Activated naive CD8-positive, alpha-beta T cell treated with anti-CD3 and anti-CD28 coated beads, Interleukin-2, amount 10 ng/mL, durations not matched to agents 7 days and 5 days (primary cell): ENCODE measurements around the gene AP3M1. TPM values are rescaled to one million over a fixed set of nuclear protein-coding genes. Genes with fewer than 3 reads are reported as not detected.

Experiments used
- ATAC-seq: fragments of 150-1000 bp; cut with Tn5 transposase; one replicate; pipeline ENCODE4 v1.10.0; 2021; ENCODE audit warnings: low read depth, moderate library complexity
- POLR2A ChIA-PET: fragments of 350-600 bp; sonication (Branson Sonifier 250); formaldehyde crosslinking; loops from one replicate; lab custom pipeline; 2021; ENCODE audit warnings: antibody characterized with exemption; lab: Charles Lee
- DNase-seq: peaks from one replicate; pipeline ENCODE4 v3.0.0; 2021
- H3K27ac Mint-ChIP-seq: one replicate; pipeline ENCODE4 v1.8.0; 2022; ENCODE audit warnings: mild to moderate bottlenecking, mixed read lengths
- H3K27me3 Mint-ChIP-seq: one replicate; pipeline ENCODE4 v1.8.0; 2022; ENCODE audit warnings: mild to moderate bottlenecking, moderate library complexity, mixed read lengths
- H3K36me3 Mint-ChIP-seq: one replicate; pipeline ENCODE4 v1.8.0; 2021; ENCODE audit warnings: mild to moderate bottlenecking, mixed read lengths
- H3K4me1 Mint-ChIP-seq: one replicate; pipeline ENCODE4 v1.8.0; 2021; ENCODE audit warnings: mixed read lengths
- H3K4me3 Mint-ChIP-seq: one replicate; pipeline ENCODE4 v1.8.0; 2022; ENCODE audit warnings: mild to moderate bottlenecking, moderate library complexity, mixed read lengths
- H3K9me3 Mint-ChIP-seq: one replicate; pipeline ENCODE4 v1.8.0; 2021; ENCODE audit warnings: mixed read lengths
- total RNA-seq, 2 experiments: library from RNA; stranded (reverse); gene quantifications; one replicate each; pipeline ENCODE4 v1.2.3, GENCODE V29; 2021

AP3M1 gene
- total RNA-seq, 2 experiments from 2014 or later = 43.5 to 45.4 TPM

- ATAC-seq = no peak
- Mint-ChIP-seq H3K9me3 (no peaks in the 10 kb centered on the region), H3K4me3 (no peak overlapping the region), H3K36me3 (peaks cover 8% of the 10 kb centered on the region), H3K27me3 (no peaks in the 10 kb centered on the region), H3K4me1 (peaks cover 5% of the 10 kb centered on the region), H3K27ac (no peak overlapping the region)
- POLR2A ChIA-PET = no interaction called here
- no peak for DNase-seq
These were observed 51.2 kb downstream of the AP3M1 start for GRCh38 chr10:74099420-74099819.

- ATAC-seq = no peak
- no peaks in the 10 kb centered on the region for H3K9me3 Mint-ChIP-seq
- POLR2A ChIA-PET = no interaction called here
- H3K27me3 Mint-ChIP-seq = no peaks in the 10 kb centered on the region
- no peak for DNase-seq
- H3K27ac Mint-ChIP-seq = no peak overlapping the region
- no peak overlapping the region for H3K4me3 Mint-ChIP-seq
- H3K36me3 Mint-ChIP-seq = peaks cover 8% of the 10 kb centered on the region
- peaks cover 5% of the 10 kb centered on the region for H3K4me1 Mint-ChIP-seq
These were observed 52.9 kb downstream of the AP3M1 start for GRCh38 chr10:74097776-74098175.

GRCh38 chr10:74096777-74097176 is 53.9 kb downstream of the AP3M1 start:
- Mint-ChIP-seq H3K9me3 (no peaks in the 10 kb centered on the region), H3K27me3 (no peaks in the 10 kb centered on the region), H3K4me3 (no peak overlapping the region), H3K27ac (no peak overlapping the region), H3K4me1 (peaks cover 5% of the 10 kb centered on the region), H3K36me3 (peaks cover 8% of the 10 kb centered on the region)
- POLR2A ChIA-PET = no interaction called here
- DNase-seq = no peak
- ATAC-seq = no peak

DNA sequence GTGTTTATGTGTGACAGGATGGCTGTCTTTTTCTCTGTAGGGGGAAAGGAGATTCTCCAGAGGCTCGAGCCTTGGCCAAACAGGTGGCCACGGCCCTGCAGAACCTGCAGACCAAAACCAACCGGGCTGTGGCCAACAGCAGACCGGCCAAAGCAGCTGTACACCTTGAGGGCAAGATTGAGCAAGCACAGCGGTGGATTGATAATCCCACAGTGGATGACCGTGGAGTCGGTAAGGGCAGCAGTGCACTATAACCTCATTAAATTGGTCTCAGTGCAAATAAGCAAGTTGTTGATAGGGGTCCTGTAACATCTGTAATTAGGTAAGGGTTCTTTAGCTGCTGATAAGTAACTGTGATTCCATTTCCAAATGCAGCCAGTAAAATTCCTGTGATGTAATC is 56.4 kb downstream of the AP3M1 start:
- ATAC-seq (no peak), DNase-seq (no peak)
- Mint-ChIP-seq H3K27me3 (no peaks in the 10 kb centered on the region), H3K4me1 (peaks cover 5% of the 10 kb centered on the region), H3K4me3 (no peak overlapping the region), H3K27ac (no peak overlapping the region), H3K36me3 (peaks cover 10% of the 10 kb centered on the region), H3K9me3 (no peaks in the 10 kb centered on the region)
- POLR2A ChIA-PET = no interaction called here

GRCh38 chr10:74093530-74094164 is 57.0 kb downstream of the AP3M1 start:
- H3K9me3 Mint-ChIP-seq = no peaks in the 10 kb centered on the region
- POLR2A ChIA-PET = no interaction called here
- H3K36me3 Mint-ChIP-seq = peaks cover 10% of the 10 kb centered on the region
- no peak overlapping the region for H3K4me3 Mint-ChIP-seq
- H3K27me3 Mint-ChIP-seq = no peaks in the 10 kb centered on the region
- no peak for ATAC-seq
- no peaks in the 10 kb centered on the region for H3K4me1 Mint-ChIP-seq
- no peak overlapping the region for H3K27ac Mint-ChIP-seq
- no peak for DNase-seq

GRCh38 chr10:74092372-74092771 is 58.3 kb downstream of the AP3M1 start:
- H3K36me3 Mint-ChIP-seq = peaks cover 6% of the 10 kb centered on the region
- no peaks in the 10 kb centered on the region for H3K9me3 Mint-ChIP-seq
- H3K4me3 Mint-ChIP-seq = no peak overlapping the region
- H3K4me1 Mint-ChIP-seq = no peaks in the 10 kb centered on the region
- POLR2A ChIA-PET = no interaction called here
- ATAC-seq = no peak
- H3K27ac Mint-ChIP-seq = no peak overlapping the region
- no peaks in the 10 kb centered on the region for H3K27me3 Mint-ChIP-seq
- no peak for DNase-seq

- no peaks in the 10 kb centered on the region for H3K9me3 Mint-ChIP-seq
- H3K36me3 Mint-ChIP-seq = peaks cover 8% of the 10 kb centered on the region
- H3K27me3 Mint-ChIP-seq = no peaks in the 10 kb centered on the region
- ATAC-seq (no peak), DNase-seq (no peak)
- H3K4me1 Mint-ChIP-seq = peaks cover 6% of the 10 kb centered on the region
- H3K4me3 Mint-ChIP-seq = no peak overlapping the region
- no peak overlapping the region for H3K27ac Mint-ChIP-seq
- POLR2A ChIA-PET = no interaction called here
These were observed 61.9 kb downstream of the AP3M1 start for GRCh38 chr10:74088722-74089121.

DNA sequence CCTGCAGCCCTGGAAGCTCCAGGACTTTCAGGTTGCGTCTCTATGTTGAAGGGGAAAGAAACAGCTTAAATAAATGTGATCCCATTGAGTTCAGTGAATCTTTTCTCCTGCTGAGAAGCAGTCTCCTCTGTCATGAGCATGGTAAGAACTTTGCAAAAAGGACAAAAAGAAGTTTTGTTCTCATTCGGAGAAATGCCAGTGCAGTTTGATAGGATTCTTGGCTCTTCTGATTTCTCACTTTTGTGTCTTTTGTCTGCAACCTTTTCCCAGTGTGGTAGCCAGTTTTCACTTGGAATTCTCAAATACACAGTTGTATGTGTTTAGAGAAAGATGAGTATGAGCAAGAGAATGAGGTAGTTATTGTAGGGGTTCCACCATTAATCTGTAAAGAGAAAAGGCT is 64.3 kb downstream of the AP3M1 start:
- POLR2A ChIA-PET = no interaction called here
- no peak overlapping the region for H3K4me3 Mint-ChIP-seq
- peaks cover 6% of the 10 kb centered on the region for H3K4me1 Mint-ChIP-seq
- peaks cover 8% of the 10 kb centered on the region for H3K36me3 Mint-ChIP-seq
- ATAC-seq (no peak), DNase-seq (no peak)
- no peaks in the 10 kb centered on the region for H3K9me3 Mint-ChIP-seq
- H3K27ac Mint-ChIP-seq = no peak overlapping the region
- H3K27me3 Mint-ChIP-seq = no peaks in the 10 kb centered on the region

DNA sequence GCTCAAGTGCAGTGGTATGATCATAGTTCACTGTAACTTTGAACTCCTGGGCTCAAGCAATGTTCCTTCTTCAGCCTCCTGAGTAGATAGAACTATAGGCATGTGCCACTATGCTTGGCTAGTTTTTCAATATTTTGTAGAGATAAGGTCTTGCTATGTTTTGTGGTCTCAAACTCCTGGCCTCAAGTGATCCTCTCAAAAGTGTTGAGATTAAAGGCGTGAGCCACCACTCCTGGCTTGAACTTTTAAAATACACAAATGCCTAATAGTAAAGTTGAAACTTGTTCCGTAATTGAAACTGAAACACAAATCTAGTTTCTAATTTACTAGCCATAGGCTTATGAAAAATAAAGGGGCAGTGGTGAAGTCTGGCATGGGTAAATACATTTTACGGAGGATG is 65.7 kb downstream of the AP3M1 start:
- Mint-ChIP-seq H3K9me3 (no peaks in the 10 kb centered on the region), H3K36me3 (peaks cover 5% of the 10 kb centered on the region), H3K27ac (peak overlapping the region; percentile 49), H3K27me3 (no peaks in the 10 kb centered on the region), H3K4me3 (peak overlapping the region; percentile 27), H3K4me1 (peaks cover 9% of the 10 kb centered on the region)
- ATAC-seq (no peak), DNase-seq (no peak)
- POLR2A ChIA-PET = no interaction called here

GRCh38 chr10:74083304-74083703 is 67.3 kb downstream of the AP3M1 start:
- no peak for DNase-seq
- Mint-ChIP-seq H3K4me1 (peaks cover 23% of the 10 kb centered on the region), H3K36me3 (peaks cover 7% of the 10 kb centered on the region), H3K9me3 (no peaks in the 10 kb centered on the region), H3K4me3 (no peak overlapping the region), H3K27ac (no peak overlapping the region), H3K27me3 (no peaks in the 10 kb centered on the region)
- POLR2A ChIA-PET = no interaction called here
- no peak for ATAC-seq

- H3K36me3 Mint-ChIP-seq = peaks cover 10% of the 10 kb centered on the region
- no peak overlapping the region for H3K27ac Mint-ChIP-seq
- DNase-seq (no peak), ATAC-seq (no peak)
- H3K4me1 Mint-ChIP-seq = peaks cover 29% of the 10 kb centered on the region
- H3K27me3 Mint-ChIP-seq = no peaks in the 10 kb centered on the region
- no peaks in the 10 kb centered on the region for H3K9me3 Mint-ChIP-seq
- POLR2A ChIA-PET = no interaction called here
- H3K4me3 Mint-ChIP-seq = no peak overlapping the region
These were observed 68.5 kb downstream of the AP3M1 start for GRCh38 chr10:74081941-74082718.

- Mint-ChIP-seq H3K4me3 (no peak overlapping the region), H3K27me3 (no peaks in the 10 kb centered on the region)
- POLR2A ChIA-PET = no interaction called here
These were observed 69.3 kb downstream of the AP3M1 start for GRCh38 chr10:74081192-74081803.

DNA sequence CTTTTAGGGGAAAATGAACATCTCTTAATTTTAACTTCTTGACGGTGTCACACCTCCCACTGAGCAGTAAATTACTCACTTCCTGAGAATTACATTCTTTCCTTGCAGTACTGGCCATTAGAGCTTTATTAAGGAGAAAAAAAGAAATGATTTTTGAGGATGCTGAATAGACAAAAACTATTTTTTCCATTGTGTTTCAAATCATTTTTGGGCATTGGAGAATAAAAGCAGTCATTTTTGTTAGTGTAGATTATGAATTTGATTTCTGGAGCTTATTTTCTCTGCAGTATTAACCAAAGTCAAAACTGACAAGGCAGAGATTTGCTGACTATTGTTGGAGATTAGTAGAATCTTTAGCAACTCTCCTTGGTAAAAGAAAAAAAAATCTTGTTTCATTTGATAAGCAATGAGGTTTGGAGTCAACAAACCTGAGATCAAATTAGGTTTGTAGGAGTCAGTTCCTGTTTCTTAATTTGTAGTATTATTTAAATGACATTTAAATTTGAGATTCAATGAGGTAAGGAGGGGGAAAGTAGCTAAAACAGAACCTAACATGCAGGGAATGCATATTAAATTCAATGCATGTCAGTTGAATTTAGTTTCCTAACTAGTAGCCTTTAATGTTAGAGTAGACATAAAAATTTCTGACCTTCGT is 70.6 kb downstream of the AP3M1 start:
- Mint-ChIP-seq H3K4me1 (peaks cover 26% of the 10 kb centered on the region), H3K27me3 (no peaks in the 10 kb centered on the region), H3K36me3 (peaks cover 8% of the 10 kb centered on the region), H3K4me3 (no peak overlapping the region), H3K9me3 (no peaks in the 10 kb centered on the region), H3K27ac (no peak overlapping the region)
- ATAC-seq (no peak), DNase-seq (no peak)
- POLR2A ChIA-PET = no interaction called here

More at GRCh38 chr10:74081192-74081803, 69.3 kb downstream of the AP3M1 start:
- H3K4me1 Mint-ChIP-seq = peaks cover 29% of the 10 kb centered on the region
- H3K36me3 Mint-ChIP-seq = peaks cover 9% of the 10 kb centered on the region
- ATAC-seq = peak; percentile 48
- no peaks in the 10 kb centered on the region for H3K9me3 Mint-ChIP-seq
- H3K27ac Mint-ChIP-seq = no peak overlapping the region
- DNase-seq = no peak
